ENCODE results near the gene HECTD4.

- TF ChIP-seq CTCF (IDR thresholded peaks at IDR 0.05; ENCODE audit: low read depth, low read length, missing input control), result no peak
- no peak for TF ChIP-seq YY1 (IDR thresholded peaks at IDR 0.05)
Measured at GRCh38 chr12:112328456-112329124, 53.6 kb downstream of the HECTD4 start.

All from liver (tissue), 2 donors.